Measurements from ENCODE around the gene KAT8.

KAT8 gene

DNA sequence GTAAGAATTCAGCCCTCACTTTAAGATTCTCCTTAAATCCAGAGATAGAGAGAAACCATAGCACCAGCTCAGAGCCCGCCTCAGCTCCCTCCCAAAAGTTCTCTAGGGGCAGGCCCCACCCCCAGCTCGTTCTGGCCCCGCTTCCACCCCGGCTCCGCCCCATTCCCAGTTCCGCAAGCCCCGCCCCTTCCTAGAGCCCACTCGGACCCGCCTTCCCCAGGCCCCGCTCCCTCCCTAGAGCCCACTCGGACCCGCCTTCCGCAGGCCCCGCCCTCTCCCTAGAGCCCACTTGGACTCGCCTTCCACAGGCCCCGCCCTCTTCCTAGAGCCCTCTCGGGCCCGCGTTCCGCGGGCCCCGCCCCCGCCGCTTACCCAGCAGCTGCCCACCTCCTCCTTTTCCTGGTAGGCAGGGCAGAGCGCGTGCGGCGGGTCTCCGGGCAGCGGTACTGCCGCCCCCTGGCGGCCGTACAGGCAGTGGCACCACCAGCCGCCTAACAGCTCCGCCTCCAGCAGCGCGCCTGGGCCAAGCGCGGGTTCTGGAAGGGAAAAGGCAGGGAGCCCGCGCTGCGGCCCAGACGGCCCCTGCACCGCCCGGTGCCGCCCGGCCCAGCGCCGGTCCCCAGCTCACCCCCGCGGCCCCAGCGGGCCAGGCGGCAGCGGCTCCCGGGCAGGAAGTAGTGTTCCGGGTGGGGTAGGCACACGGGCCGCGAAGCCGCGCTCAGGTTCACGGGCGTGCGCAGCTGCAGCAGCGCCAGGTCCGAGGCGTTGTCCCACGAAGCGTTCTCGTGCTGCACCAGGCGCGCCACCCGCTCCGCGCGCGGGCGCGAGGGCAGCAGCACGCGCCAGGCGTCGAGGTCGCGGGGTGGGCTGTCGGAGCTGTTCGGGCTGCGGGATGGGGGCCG lies 24.9 kb downstream of the KAT8 start (continued):
- TF ChIP-seq EGR2 (tag by site-specific recombination; IDR thresholded peaks at IDR 0.05; ENCODE audit: low read depth) (peak; percentile 87), ZNF837 (tag by site-specific recombination; IDR thresholded peaks at IDR 0.05) (no peak), ZFP69B (tag by site-specific recombination; IDR thresholded peaks at IDR 0.05) (no peak), ZNF707 (tag by site-specific recombination; IDR thresholded peaks at IDR 0.05) (no peak), ZNF785 (tag by site-specific recombination; IDR thresholded peaks at IDR 0.05) (no peak), ZFP41 (tag by site-specific recombination; IDR thresholded peaks at IDR 0.05; ENCODE audit: borderline replicate concordance) (no peak), ZFHX2 (tag by site-specific recombination; conservative IDR thresholded peaks at IDR 0.05) (peak; percentile 68; the same call in 1 of the 2 replicates), ZNF354C (tag by site-specific recombination; IDR thresholded peaks at IDR 0.05; ENCODE audit: borderline replicate concordance, low read depth) (no peak), SP3 (tag by site-specific recombination; IDR thresholded peaks at IDR 0.05) (peak; percentile 96), ZNF747 (tag by site-specific recombination; IDR thresholded peaks at IDR 0.05) (no peak), ZNF792 (tag by site-specific recombination; IDR thresholded peaks at IDR 0.05) (no peak), ZBTB7A (tag by site-specific recombination; IDR thresholded peaks at IDR 0.05; ENCODE audit: low read depth) (0 out of 2 replicates have a peak, but pooled peaks have one; percentile 45), ZEB2 (tag by site-specific recombination; IDR thresholded peaks at IDR 0.05) (peak; percentile 77), ZNF768 (tag by site-specific recombination; IDR thresholded peaks at IDR 0.05) (no peak), ZNF223 (tag by site-specific recombination; IDR thresholded peaks at IDR 0.05) (no peak), ZNF776 (tag by site-specific recombination; IDR thresholded peaks at IDR 0.05; ENCODE audit: borderline replicate concordance) (no peak), SP7 (tag by site-specific recombination; IDR thresholded peaks at IDR 0.05) (peak; percentile 68), ZNF24 (tag by site-specific recombination; IDR thresholded peaks at IDR 0.05) (no peak), ZNF302 (tag by site-specific recombination; IDR thresholded peaks at IDR 0.05; ENCODE audit: low read depth) (no peak), ZNF175 (tag by site-specific recombination; IDR thresholded peaks at IDR 0.05) (no peak), ZNF677 (tag by site-specific recombination; IDR thresholded peaks at IDR 0.05) (0 out of 2 replicates have a peak, but pooled peaks have one; percentile 51), GFI1B (tag by site-specific recombination; IDR thresholded peaks at IDR 0.05) (no peak), ZNF585B (tag by site-specific recombination; IDR thresholded peaks at IDR 0.05) (no peak), SCRT1 (tag by site-specific recombination; IDR thresholded peaks at IDR 0.05; ENCODE audit: borderline replicate concordance) (no peak)
- TF ChIP-seq, protein P1, sequence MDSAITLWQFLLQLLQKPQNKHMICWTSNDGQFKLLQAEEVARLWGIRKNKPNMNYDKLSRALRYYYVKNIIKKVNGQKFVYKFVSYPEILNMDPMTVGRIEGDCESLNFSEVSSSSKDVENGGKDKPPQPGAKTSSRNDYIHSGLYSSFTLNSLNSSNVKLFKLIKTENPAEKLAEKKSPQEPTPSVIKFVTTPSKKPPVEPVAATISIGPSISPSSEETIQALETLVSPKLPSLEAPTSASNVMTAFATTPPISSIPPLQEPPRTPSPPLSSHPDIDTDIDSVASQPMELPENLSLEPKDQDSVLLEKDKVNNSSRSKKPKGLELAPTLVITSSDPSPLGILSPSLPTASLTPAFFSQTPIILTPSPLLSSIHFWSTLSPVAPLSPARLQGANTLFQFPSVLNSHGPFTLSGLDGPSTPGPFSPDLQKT (IDR thresholded peaks at IDR 0.05; ENCODE audit: borderline replicate concordance, low read depth, low read length), result no peak
- TF ChIP-seq, protein P2, sequence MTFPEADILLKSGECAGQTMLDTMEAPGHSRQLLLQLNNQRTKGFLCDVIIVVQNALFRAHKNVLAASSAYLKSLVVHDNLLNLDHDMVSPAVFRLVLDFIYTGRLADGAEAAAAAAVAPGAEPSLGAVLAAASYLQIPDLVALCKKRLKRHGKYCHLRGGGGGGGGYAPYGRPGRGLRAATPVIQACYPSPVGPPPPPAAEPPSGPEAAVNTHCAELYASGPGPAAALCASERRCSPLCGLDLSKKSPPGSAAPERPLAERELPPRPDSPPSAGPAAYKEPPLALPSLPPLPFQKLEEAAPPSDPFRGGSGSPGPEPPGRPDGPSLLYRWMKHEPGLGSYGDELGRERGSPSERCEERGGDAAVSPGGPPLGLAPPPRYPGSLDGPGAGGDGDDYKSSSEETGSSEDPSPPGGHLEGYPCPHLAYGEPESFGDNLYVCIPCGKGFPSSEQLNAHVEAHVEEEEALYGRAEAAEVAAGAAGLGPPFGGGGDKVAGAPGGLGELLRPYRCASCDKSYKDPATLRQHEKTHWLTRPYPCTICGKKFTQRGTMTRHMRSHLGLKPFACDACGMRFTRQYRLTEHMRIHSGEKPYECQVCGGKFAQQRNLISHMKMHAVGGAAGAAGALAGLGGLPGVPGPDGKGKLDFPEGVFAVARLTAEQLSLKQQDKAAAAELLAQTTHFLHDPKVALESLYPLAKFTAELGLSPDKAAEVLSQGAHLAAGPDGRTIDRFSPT (tag by site-specific recombination; IDR thresholded peaks at IDR 0.05), result peak; percentile 97
- TF ChIP-seq, protein P3, sequence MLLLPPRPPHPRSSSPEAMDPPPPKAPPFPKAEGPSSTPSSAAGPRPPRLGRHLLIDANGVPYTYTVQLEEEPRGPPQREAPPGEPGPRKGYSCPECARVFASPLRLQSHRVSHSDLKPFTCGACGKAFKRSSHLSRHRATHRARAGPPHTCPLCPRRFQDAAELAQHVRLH (tag by site-specific recombination; IDR thresholded peaks at IDR 0.05), result no peak; the same call in 1 of the 2 replicates
- TF ChIP-seq, protein P4, sequence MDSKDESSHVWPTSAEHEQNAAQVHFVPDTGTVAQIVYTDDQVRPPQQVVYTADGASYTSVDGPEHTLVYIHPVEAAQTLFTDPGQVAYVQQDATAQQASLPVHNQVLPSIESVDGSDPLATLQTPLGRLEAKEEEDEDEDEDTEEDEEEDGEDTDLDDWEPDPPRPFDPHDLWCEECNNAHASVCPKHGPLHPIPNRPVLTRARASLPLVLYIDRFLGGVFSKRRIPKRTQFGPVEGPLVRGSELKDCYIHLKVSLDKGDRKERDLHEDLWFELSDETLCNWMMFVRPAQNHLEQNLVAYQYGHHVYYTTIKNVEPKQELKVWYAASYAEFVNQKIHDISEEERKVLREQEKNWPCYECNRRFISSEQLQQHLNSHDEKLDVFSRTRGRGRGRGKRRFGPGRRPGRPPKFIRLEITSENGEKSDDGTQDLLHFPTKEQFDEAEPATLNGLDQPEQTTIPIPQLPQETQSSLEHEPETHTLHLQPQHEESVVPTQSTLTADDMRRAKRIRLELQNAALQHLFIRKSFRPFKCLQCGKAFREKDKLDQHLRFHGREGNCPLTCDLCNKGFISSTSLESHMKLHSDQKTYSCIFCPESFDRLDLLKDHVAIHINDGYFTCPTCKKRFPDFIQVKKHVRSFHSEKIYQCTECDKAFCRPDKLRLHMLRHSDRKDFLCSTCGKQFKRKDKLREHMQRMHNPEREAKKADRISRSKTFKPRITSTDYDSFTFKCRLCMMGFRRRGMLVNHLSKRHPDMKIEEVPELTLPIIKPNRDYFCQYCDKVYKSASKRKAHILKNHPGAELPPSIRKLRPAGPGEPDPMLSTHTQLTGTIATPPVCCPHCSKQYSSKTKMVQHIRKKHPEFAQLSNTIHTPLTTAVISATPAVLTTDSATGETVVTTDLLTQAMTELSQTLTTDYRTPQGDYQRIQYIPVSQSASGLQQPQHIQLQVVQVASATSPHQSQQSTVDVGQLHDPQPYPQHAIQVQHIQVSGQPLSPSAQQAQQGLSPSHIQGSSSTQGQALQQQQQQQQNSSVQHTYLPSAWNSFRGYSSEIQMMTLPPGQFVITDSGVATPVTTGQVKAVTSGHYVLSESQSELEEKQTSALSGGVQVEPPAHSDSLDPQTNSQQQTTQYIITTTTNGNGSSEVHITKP (tag by site-specific recombination; IDR thresholded peaks at IDR 0.05), result peak; percentile 93
- TF ChIP-seq, protein P5, sequence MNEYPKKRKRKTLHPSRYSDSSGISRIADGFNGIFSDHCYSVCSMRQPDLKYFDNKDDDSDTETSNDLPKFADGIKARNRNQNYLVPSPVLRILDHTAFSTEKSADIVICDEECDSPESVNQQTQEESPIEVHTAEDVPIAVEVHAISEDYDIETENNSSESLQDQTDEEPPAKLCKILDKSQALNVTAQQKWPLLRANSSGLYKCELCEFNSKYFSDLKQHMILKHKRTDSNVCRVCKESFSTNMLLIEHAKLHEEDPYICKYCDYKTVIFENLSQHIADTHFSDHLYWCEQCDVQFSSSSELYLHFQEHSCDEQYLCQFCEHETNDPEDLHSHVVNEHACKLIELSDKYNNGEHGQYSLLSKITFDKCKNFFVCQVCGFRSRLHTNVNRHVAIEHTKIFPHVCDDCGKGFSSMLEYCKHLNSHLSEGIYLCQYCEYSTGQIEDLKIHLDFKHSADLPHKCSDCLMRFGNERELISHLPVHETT (tag by site-specific recombination; IDR thresholded peaks at IDR 0.05), result 0 out of 2 replicates have a peak, but pooled peaks have one; percentile 17
- TF ChIP-seq, protein P6, sequence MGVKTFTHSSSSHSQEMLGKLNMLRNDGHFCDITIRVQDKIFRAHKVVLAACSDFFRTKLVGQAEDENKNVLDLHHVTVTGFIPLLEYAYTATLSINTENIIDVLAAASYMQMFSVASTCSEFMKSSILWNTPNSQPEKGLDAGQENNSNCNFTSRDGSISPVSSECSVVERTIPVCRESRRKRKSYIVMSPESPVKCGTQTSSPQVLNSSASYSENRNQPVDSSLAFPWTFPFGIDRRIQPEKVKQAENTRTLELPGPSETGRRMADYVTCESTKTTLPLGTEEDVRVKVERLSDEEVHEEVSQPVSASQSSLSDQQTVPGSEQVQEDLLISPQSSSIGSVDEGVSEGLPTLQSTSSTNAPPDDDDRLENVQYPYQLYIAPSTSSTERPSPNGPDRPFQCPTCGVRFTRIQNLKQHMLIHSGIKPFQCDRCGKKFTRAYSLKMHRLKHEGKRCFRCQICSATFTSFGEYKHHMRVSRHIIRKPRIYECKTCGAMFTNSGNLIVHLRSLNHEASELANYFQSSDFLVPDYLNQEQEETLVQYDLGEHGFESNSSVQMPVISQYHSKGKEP (tag by site-specific recombination; IDR thresholded peaks at IDR 0.05), result peak; percentile 39; the same call in 1 of the 2 replicates

Measured in HEK293 (cell line).